HG03520 (cell line): ENCODE results near the gene LYPD5.
A peak's percentile ranks its signal among the peaks of the same experiment; 100 is the strongest.
"Not testable (repeated sequence)": the region's sequence is repeated elsewhere in the genome, so short reads cannot be mapped to it uniquely, and the experiment has no call there.

Experiments used
- ATAC-seq: cut with Tn5 transposase; IDR thresholded peaks from one replicate; pipeline ENCODE4 v1.9.1; 2021; ENCODE audit warnings: mild to moderate bottlenecking, moderate library complexity; ENCODE audit not compliant: unreplicated experiment

The LYPD5 gene

DNA sequence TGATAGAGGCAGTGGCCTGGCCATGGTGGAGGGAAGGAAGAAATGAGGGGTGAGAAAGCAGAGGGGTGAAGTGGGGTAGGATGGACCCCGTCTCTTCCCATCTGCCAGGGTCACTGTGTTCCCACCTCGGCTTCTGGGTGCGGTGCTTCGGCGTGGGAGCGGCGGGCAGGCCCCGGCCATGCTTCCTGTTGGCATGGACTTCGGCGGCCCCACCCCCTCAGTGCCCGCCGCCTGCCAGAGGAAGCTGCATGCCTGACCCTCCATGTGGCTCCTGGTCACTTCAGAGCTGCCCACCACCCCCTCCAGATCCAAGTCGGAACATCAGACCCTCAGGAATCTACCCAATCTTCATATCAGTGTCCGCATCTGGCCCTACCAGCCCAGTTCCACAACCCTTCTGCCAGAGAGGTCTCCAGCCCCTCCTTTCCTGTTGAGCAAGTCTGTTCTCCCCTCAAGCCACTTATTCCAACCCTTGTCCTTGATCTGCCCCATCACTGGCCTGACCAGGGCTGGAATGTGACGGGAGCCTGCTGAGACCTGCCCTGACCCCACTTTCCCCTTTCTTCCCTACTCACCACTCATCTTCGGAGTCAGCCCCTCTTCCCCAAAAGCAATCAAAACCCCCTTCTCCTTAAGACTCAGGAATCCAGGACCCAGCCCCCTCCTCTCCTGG, 23.0 kb downstream of the LYPD5 start:
- no peak for ATAC-seq

DNA sequence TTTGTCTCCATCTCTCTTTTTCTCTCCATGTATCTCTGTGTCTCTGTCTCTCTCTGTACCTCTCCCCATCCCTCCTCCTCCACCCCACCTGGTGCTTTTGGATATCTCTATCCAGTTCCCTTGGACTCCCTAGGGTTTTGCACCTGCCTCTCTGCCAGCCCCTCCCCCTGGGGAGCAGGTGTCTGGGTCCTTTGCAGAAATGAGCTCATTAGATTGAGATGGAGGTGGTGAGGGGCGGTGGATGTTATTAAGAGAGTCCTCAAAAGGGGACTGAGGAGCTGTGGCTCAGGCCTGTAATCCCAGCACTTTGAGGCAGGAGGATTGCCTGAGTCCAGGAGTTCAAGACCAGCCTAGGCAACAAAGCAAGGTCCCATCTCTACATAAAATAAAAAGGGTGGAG, 23.6 kb downstream of the LYPD5 start:
- no peak for ATAC-seq

DNA sequence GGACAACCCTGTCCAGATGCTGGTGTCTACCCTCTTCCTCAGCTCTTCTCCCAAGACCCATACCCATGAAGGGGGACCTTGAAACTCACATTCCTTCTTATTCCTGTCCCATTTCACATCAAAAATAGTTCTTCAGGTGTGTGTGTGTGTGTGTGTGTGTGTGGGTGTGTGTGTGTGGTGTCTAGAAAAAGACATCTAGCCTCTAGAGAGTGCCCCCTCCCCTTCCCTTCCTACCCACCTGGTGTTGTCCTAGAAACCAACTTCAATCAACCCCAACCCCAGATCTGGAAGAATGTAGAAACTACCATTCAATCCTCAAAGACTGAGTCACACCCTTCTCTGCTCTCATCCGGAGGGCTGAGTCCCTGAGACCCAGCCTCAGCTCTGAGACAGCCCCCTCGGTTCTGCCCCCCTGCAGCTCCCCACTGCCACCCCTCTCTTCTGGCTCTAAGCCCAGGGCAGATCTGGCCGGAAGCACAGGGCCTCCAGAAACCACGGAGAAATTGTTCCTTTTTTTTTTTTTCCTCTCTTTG, 25.0 kb downstream of the LYPD5 start:
- no peak for ATAC-seq

DNA sequence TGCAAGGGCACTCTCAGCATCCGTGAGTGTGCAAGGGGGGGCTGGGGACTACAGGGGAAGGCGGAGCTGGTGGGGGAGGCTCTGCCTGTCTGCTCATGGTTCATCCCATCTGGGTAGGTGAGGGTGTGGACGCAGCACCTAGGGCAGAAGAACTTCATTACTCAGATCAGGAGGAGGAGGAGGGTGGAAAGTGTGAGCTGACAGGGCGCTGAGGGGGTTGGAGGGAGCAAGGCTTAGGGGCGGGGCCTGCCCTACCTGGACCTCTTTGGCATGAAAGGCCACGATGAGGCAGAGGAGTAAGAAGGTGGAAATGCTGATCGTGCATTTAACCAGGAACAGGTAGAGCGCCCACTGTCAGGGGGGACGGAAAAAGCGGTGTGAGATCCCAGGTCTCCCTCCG, 26.0 kb downstream of the LYPD5 start:
- ATAC-seq, result no peak

DNA sequence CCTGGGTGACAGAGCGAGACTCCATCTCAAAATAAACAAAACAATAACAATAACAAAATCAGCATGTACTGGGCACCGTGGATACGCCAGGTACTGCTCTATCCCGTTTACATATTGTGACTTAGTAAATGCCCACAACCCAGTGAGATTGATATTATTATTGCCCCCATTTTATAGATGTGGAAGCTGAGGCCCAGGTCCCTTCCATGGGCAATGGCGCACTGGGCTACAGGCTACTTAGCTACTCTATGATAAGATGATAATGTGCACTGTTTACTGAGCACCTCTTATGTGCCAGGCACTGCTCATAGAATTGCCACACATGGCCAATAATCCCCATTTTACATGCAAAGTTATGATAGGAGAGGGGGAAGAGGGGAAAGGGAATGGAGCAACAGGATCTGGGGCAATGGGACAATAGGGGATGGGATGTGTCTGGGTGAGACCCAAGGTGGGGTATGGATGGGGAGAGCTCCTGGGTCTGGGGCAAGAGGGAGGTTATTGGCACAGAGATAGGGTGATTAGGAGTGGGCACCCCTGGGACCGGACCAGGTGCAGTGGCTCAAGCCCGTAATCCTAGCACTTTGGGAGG, 26.9 kb downstream of the LYPD5 start:
- no peak for ATAC-seq

DNA sequence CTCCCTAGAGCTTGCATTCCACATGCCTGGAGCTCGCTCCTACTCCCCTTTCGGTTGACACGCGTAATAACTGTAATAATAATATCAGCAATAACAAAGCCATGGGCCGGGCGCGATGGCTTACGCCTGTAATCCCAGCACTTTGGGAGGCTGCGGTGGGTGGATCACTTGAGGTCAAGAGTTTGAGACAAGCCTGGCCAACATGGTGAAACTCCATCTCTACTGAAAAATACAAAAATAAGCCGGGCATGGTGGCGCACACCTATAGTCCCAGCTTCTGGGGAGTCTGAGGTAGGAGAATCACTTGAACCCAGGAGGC, 27.3 kb downstream of the LYPD5 start:
- ATAC-seq, result not testable (repeated sequence)

DNA sequence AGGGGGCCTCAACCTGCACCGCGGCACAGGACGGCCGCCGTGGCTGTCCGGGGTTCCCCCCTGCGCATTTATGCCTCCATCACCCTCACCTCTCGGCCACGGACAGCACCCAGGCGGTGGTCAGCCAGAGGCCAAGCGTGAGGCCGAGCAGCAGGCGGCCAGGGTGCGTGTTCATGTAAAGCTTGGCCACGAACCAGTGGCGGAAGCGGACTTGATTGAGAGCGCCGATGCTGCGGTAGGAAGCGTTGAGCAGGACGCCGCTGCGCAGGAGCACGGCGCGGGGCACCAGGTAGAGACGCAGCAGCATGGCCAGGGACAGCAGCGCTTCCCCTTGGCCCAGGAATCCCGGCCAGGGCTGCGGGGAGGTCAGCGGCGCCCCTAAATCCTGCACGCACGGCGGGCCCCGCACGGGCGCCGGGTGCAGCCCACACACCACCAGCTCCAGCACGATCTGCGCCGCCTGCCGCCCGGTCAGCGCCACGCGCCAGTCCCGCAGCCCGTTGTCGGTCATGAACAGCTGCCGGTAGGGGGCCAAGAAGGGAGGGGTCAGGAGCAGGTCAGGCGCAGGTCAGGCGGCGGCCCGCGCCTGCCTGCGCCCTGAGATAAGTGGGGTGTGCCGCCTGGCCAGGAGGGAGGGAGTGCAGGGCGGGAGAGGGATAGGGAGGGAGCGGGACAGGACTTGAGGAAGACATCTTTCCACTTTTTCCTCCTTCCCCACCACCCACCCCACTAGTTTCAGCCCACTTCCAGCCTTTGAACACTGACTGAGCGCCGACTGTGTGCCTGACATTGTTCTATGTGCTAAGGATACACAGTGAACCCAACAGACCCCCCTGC, 27.9 kb downstream of the LYPD5 start:
- no peak for ATAC-seq

DNA sequence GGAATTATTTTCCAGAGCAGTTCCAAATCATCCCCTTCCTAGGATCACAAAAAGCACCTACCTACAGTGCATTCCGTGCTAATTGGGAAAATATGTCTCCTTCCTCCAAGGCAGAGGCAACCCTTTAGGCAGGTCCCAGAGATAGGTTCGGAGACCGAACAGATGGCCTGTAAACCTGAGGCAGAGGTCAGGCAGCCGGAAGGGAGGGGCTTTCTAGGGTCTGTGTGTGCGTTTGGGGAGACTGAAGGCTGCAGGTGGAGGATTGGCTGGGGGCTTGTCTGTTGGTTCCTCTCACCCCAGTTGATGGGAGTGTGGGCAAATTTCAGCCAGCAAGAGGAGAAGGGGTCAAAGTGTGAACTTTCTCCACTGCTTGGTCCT, 28.5 kb downstream of the LYPD5 start:
- ATAC-seq, result no peak

DNA sequence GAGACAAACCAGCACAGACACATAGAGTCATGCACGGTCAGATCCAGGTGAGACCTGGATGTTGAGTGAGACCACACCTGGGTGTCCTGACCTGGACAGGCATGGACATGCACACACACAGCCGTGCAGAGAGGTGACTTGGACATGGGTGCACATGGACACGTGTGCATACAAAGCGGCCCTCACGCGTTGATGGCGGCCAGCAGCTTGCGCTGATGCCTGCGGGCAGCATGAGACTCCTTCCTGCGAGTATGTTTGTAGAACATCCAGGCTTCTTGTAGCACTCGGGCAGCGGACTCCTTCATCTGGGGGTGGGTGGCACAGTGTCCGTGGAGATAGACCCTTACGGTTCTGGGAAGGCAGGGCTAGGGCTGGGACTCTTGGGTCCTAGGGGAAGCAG, 33.0 kb downstream of the LYPD5 start:
- ATAC-seq, result no peak

DNA sequence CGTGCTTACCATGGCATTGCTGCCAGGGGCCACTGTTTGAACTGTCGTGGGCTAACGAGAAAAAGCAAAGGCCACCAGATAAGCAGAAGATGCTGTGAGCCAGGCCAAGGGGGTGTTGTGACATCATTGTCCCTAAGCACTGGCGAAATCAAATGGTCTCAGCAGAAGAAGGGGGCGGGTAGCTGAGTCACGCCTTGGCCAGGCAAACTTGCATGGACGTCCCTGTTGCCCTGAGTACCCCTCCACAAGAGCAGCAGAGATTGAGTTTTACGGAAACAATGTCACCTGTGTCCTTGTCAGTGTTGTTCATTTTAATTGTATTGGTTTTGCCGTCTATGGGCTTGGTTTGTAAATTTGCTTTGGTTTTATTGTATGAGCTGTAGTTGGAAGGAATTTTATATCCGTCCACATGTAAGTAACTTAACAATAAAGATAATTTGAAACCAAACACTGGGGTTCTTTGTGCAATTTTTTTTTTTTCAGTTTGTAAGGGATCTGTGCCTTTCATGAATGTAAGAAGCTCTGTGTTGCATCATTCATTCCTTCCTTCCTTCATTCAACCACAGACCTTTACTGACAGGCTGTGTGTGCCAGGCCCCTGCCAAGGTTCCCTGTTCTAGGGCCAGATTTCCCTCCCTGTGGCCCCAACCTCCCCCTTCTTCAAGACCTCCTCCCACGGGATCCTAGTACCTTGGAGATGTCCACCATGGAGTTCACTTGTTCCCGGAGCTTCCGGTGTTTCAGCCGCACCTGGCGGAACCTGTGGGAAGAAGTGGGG, 33.8 kb downstream of the LYPD5 start:
- no peak for ATAC-seq

DNA sequence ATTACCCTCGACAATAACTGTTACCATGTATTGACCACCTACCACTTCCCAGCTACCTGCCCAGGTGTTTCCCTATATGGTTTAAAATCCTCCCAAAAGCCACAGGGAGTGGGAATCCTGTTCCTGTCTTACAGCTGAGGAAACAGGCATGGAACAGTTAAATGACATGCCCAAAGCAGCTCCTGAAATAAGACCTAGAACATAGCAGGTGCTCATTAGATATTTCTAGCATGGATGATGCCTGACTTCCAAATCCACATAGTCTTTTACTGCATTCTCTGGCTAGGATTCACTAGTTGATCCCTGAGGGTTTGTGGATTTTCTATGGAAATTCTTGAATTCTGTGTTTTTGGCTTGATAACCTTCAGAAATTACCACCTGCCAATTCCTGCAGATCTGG, 34.4 kb downstream of the LYPD5 start:
- no peak for ATAC-seq

DNA sequence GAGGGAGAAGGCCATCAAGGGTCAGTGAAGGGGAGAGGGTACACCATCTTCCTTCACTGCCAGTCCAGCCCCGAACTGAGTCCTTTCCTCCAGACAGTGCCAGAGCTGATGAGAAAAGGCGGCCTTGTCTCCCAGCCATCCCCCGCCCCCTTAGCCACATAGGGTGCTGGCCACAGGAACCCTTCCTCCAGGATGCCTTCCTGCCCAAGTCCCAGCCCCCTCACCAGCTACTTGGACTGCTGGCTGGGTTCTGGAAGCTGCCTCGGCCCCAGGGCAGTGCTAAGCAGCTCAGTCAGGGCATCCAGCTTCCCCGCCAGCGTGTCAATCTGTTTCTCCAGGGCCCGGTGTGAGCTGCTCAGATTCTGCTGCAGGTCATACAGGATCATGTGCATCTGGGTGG, 34.9 kb downstream of the LYPD5 start:
- ATAC-seq, result no peak

DNA sequence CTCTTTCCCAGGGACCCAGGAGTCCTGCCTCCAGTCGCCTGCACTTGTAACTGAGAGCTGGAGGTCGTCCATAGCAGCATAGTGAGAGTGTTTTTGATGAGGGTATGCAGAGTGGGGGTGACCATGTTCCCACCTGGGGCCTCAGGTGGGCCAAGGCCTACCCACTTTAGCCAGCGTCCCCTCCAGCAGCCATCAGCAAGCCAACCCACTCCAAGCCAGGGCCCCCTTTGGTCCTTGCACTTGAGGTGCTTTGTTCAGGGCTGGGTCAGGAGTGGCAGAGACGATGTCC, 35.5 kb downstream of the LYPD5 start:
- no peak for ATAC-seq

DNA sequence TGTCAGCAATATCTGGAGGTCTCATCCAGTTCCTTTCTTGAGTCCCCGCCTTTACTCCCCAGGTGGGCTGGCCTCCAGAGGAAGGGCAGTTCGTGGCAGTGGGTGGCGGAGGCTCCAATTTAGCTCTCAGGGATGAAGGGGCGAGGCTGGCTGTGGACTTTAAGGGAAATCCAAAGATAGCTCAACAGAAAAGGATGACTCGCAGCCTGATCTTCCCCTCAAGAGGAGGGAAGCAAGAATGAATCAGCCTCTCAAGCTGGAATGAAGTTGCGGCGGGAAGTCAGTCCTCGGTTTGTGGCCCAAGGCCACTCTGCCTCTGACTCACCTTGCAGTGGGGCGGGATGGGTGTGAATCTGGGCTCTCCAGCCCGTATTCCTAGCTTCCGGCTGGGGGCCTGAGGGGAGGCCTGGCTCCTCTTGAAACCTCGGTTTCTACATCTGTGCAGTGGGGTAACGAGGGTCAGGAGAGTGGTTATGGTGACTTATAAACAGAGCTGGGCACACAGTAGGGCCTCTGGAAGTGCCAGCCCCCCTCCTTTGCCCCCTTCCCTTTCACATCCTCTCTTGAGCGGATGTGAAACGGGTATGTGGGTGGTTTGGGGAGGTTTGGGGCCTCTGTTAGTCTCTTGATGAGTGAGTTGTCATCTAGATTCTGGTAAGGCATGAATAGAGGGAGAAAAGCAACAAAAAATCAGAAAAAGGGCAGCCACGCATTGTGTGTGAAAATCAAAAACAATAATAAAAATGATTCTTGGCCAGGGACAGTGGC, 37.0 kb downstream of the LYPD5 start:
- ATAC-seq, result peak; percentile 67

DNA sequence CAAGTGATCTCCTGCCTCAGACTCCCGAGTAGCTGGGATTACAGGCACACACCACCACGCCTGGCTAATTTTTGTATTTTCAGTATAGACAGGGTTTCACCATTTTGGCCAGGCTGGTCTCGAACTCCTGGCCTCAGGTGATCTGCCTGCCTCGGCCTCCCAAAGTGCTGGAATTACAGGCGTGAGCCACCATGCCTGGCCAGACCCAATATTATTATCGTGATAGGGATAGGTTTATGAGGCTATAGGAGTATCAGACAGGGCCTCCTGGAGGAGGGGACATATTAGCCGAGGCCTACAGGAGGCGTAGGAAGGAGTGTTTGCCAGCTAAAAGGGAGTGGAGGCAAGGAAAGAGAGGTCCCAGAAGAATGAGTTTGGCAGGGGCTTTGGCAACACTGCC, 37.6 kb downstream of the LYPD5 start:
- ATAC-seq, result not testable (repeated sequence)

DNA sequence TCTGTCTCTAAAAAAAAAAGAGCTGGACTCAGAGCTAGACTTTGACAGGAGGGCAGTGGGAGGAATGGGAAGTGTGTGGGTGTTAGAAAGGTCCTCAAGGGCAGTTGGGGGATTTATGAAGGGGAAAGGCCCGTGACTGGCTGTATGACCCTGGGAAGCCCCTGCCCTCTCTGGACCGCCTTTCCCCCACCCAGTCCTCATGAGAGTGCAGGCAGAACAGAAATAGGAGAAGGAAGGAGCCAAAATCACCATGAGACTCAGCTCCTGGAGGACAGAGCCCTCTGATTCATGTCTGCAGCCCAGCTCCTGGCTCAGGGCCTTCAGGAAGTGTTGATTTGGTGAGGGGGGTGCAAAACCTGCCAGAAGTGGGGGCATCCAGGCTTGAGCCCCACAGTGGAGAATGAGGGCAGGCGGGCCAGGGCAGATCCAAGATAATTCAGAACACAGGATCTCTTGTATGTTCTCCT, 38.7 kb downstream of the LYPD5 start:
- no peak for ATAC-seq

DNA sequence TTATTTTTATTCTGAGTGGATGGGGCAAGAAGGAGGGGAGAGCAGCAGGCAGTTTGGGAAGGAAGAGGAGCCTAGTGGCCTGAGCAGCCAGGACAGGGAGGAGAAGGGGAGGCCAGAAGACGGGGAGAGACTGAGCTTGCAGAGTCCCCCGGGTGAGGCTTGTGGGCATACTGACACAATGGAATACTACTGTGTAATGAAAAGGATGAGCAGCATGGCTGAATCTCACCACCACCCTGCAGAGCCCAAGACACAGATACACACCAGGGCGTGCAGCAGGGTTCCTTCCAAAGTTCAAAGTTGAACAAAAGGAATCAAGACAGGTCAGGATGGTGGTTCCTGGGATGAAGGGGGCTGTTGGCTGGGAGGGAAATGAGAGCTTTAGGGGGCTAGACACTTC, 39.4 kb downstream of the LYPD5 start:
- no peak for ATAC-seq

DNA sequence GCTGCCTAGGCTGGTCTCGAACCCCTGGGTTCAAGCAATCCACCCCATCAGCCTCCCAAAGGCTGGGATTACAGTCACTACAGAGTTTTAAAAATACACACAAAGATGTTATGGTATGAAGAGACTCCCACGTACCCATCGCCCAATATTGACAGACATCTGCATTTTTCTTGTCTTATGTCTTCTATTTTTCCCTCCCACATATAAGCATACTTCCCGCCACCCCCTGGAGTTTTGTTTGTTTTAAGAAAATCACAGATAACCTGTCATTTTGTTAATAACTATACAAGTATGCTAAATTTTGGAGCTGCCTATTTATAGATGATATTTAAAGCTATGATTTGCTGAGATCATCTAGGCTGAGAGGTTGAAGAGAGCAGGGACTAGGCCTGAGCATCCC, 41.3 kb downstream of the LYPD5 start:
- no peak for ATAC-seq

DNA sequence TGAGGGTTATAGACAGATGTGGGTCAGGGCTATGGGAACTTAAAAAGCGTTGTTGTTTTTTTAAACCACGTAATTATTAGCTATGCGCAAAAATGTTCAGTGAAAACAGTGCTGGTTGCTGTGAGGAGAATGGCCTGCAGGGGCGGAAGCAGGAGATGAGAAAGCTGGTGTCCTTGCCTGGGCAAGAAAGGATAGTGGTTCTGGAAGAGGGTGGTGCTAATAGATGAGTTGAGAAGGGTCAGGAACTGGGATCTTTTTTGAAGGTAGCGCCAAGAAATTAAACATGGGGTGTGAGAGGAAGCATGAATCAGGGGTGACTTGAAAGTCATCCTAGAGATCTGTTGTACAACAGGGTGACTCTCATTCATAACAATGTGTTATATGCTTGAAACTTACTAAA, 42.7 kb downstream of the LYPD5 start:
- ATAC-seq, result no peak

DNA sequence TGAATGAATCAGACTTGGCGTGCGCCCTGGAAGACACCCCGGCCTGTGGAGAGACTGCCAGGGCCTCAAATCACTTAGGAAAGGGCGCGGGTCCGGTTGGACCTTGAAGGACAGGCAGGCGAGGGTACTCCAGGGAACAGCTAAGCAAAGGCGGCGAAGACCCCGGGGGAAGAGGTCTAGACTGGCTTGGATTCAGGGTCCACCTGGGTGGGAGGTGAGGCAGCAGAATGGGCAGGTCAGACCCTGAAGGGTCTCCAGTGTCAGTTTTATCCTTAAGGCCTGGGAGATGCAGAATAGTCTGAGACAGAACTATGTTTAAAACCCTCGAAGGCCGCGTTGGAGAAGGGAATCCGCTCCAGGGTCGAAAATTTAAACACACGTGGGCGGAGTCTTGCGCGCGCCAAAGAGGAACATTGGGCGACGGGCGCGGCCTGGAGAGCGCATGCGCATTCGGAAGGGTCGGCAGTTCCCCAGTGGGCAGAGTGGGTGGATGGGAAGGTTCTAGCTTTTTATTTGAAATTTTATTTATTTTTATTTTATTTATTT, 46.9 kb downstream of the LYPD5 start:
- no peak for ATAC-seq
